ENCODE measurements around the gene RBM10. TPM values are rescaled to one million over a fixed set of nuclear protein-coding genes. Genes with fewer than 3 reads are reported as not detected.

The RBM10 gene
- total RNA-seq, 1 experiment from 2014 or later, result 41.0 TPM

GRCh38 chrX:47171996-47172395 lies 27.0 kb downstream of the RBM10 start:
- Histone ChIP-seq H3K9me3 (no peaks in the 10 kb centered on the region), H3K36me3 (ENCODE audit: control insufficient read depth, insufficient read depth, low read length) (no peaks in the 10 kb centered on the region), H3K27me3 (replicated peaks; ENCODE audit: control insufficient read depth, insufficient read depth, low read length) (no peaks in the 10 kb centered on the region), H3K4me1 (no peaks in the 10 kb centered on the region), H3K4me3 (ENCODE audit: low read depth, low read length) (no peak overlapping the region)
- no peak overlapping the region for H3K4me3 Mint-ChIP-seq (ENCODE audit: unreplicated experiment)
- H3K36me3 Mint-ChIP-seq (ENCODE audit: insufficient read depth, unreplicated experiment), result peaks cover 39% of the 10 kb centered on the region
- no peak for DNase-seq
- no peak overlapping the region for H3K27ac Mint-ChIP-seq (ENCODE audit: unreplicated experiment)
- no peaks in the 10 kb centered on the region for H3K27me3 Mint-ChIP-seq (ENCODE audit: insufficient read depth, unreplicated experiment)
- CTCF ChIA-PET, result no interaction called here
- BruUV-seq (replicated peaks), result no TSS peak
- H3K9me3 Mint-ChIP-seq (ENCODE audit: unreplicated experiment), result no peaks in the 10 kb centered on the region
- no peaks in the 10 kb centered on the region for H3K4me1 Mint-ChIP-seq (ENCODE audit: low read depth, unreplicated experiment)
- no peak for TF ChIP-seq CTCF (IDR thresholded peaks at IDR 0.05; ENCODE audit: insufficient read depth in 1 of 2, low read depth in 1 of 2, low read length in 1 of 2, severe bottlenecking in 1 of 2, unreplicated experiment in 1 of 2)
- intact Hi-C loops (cut with micrococcal nuclease; ENCODE audit: unreplicated experiment), result no loop called here
- POLR2A ChIA-PET, result no interaction called here

GRCh38 chrX:47172549-47172948 lies 27.5 kb downstream of the RBM10 start:
- BruUV-seq (replicated peaks), result no TSS peak

GRCh38 chrX:47172971-47173792 lies 28.2 kb downstream of the RBM10 start:
- Histone ChIP-seq H3K9me3 (no peaks in the 10 kb centered on the region), H3K27me3 (replicated peaks; ENCODE audit: control insufficient read depth, insufficient read depth, low read length) (no peaks in the 10 kb centered on the region), H3K4me3 (ENCODE audit: low read depth, low read length) (no peak overlapping the region), H3K36me3 (ENCODE audit: control insufficient read depth, insufficient read depth, low read length) (no peaks in the 10 kb centered on the region), H3K4me1 (no peaks in the 10 kb centered on the region)
- H3K4me1 Mint-ChIP-seq (ENCODE audit: low read depth, unreplicated experiment), result no peaks in the 10 kb centered on the region
- no peak overlapping the region for H3K4me3 Mint-ChIP-seq (ENCODE audit: unreplicated experiment)
- ChIA-PET CTCF (no interaction called here), POLR2A (no interaction called here)
- H3K9me3 Mint-ChIP-seq (ENCODE audit: unreplicated experiment), result no peaks in the 10 kb centered on the region
- no peak for TF ChIP-seq CTCF (IDR thresholded peaks at IDR 0.05; ENCODE audit: insufficient read depth in 1 of 2, low read depth in 1 of 2, low read length in 1 of 2, severe bottlenecking in 1 of 2, unreplicated experiment in 1 of 2)
- intact Hi-C loops (cut with micrococcal nuclease; ENCODE audit: unreplicated experiment), result no loop called here
- no TSS peak for BruUV-seq (replicated peaks)
- no peak for DNase-seq
- peaks cover 47% of the 10 kb centered on the region for H3K36me3 Mint-ChIP-seq (ENCODE audit: insufficient read depth, unreplicated experiment)
- H3K27me3 Mint-ChIP-seq (ENCODE audit: insufficient read depth, unreplicated experiment), result no peaks in the 10 kb centered on the region
- no peak overlapping the region for H3K27ac Mint-ChIP-seq (ENCODE audit: unreplicated experiment)

More at GRCh38 chrX:47172549-47172948, 27.5 kb downstream of the RBM10 start:
- no peak overlapping the region for H3K27ac Mint-ChIP-seq (ENCODE audit: unreplicated experiment)
- H3K4me3 Mint-ChIP-seq (ENCODE audit: unreplicated experiment), result no peak overlapping the region
- no peaks in the 10 kb centered on the region for H3K27me3 Mint-ChIP-seq (ENCODE audit: insufficient read depth, unreplicated experiment)
- no peak for DNase-seq
- Histone ChIP-seq H3K4me3 (ENCODE audit: low read depth, low read length) (no peak overlapping the region), H3K36me3 (ENCODE audit: control insufficient read depth, insufficient read depth, low read length) (no peaks in the 10 kb centered on the region), H3K9me3 (no peaks in the 10 kb centered on the region), H3K4me1 (no peaks in the 10 kb centered on the region), H3K27me3 (replicated peaks; ENCODE audit: control insufficient read depth, insufficient read depth, low read length) (no peaks in the 10 kb centered on the region)
- H3K9me3 Mint-ChIP-seq (ENCODE audit: unreplicated experiment), result no peaks in the 10 kb centered on the region
- POLR2A ChIA-PET, result no interaction called here
- H3K36me3 Mint-ChIP-seq (ENCODE audit: insufficient read depth, unreplicated experiment), result peaks cover 42% of the 10 kb centered on the region
- TF ChIP-seq CTCF (IDR thresholded peaks at IDR 0.05; ENCODE audit: insufficient read depth in 1 of 2, low read depth in 1 of 2, low read length in 1 of 2, severe bottlenecking in 1 of 2, unreplicated experiment in 1 of 2), result no peak
- H3K4me1 Mint-ChIP-seq (ENCODE audit: low read depth, unreplicated experiment), result no peaks in the 10 kb centered on the region
- intact Hi-C loops (cut with micrococcal nuclease; ENCODE audit: unreplicated experiment), result no loop called here
- CTCF ChIA-PET, result no interaction called here
